Measurements from ENCODE around the gene CDK16.

Gene CDK16

DNA sequence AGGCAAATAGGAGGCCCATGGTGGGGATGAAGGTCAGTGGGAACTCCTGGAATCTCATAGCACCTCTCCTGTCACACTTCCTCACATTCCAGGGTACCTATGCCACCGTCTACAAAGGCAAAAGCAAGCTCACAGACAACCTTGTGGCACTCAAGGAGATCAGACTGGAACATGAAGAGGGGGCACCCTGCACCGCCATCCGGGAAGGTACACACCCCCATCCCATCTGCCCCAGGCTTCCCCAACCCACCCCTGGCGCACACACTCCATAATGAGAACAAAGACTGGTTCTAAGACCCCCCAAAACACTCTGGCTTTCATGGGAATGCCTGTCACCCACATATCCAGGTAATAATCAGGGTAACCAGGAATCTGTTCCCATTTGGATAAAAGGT is 6.4 kb downstream of the CDK16 start:
- no peak for TF ChIP-seq CTCF (IDR thresholded peaks at IDR 0.05; ENCODE audit: low read depth, low read length, missing control alignments)
- no peak overlapping the region for H3K4me3 ChIP-seq (replicated peaks; ENCODE audit: low read depth, low read length)
- no peak for DNase-seq (ENCODE audit: extremely low read depth, low read depth)

DNA sequence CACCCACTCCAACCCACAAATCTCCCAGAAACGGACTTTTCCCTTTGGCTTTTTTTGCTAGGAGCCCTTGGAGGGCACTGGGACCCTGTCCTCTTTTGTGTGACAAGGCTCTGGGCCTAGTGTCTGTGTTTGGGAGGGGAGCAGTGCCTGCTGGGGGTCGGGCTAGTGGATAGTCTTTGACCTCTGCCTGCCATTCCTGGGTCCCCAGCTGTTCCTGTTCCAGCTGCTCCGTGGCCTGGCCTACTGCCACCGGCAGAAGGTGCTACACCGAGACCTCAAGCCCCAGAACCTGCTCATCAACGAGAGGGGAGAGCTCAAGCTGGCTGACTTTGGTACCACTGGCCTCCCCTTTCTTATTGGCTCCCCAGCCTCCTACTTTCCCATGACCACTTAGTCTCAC is 7.6 kb downstream of the CDK16 start:
- TF ChIP-seq CTCF (IDR thresholded peaks at IDR 0.05; ENCODE audit: low read depth, low read length, missing control alignments) = no peak

GRCh38 chrX:47226531-47227333 is 8.3 kb downstream of the CDK16 start:
- no peak for TF ChIP-seq CTCF (IDR thresholded peaks at IDR 0.05; ENCODE audit: low read depth, low read length, missing control alignments)
- no peak for DNase-seq (ENCODE audit: extremely low read depth, low read depth)
- no peak overlapping the region for H3K4me3 ChIP-seq (replicated peaks; ENCODE audit: low read depth, low read length)

More for the DNA sequence above, 7.6 kb downstream of the CDK16 start:
- DNase-seq (ENCODE audit: extremely low read depth, low read depth) = no peak
- no peak overlapping the region for H3K4me3 ChIP-seq (replicated peaks; ENCODE audit: low read depth, low read length)

DNA sequence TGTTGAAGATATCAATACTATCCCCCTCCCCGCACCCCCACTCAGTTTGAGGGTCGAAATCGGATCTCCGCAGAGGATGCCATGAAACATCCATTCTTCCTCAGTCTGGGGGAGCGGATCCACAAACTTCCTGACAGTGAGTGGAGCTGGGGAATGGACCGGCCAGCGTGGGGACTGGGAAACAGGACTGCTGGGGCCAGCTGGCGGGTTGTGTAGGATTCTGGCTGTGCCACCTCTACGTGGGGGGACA is 8.8 kb downstream of the CDK16 start:
- DNase-seq (ENCODE audit: extremely low read depth, low read depth) = no peak
- TF ChIP-seq CTCF (IDR thresholded peaks at IDR 0.05; ENCODE audit: low read depth, low read length, missing control alignments) = no peak
- H3K4me3 ChIP-seq (replicated peaks; ENCODE audit: low read depth, low read length) = no peak overlapping the region

DNA sequence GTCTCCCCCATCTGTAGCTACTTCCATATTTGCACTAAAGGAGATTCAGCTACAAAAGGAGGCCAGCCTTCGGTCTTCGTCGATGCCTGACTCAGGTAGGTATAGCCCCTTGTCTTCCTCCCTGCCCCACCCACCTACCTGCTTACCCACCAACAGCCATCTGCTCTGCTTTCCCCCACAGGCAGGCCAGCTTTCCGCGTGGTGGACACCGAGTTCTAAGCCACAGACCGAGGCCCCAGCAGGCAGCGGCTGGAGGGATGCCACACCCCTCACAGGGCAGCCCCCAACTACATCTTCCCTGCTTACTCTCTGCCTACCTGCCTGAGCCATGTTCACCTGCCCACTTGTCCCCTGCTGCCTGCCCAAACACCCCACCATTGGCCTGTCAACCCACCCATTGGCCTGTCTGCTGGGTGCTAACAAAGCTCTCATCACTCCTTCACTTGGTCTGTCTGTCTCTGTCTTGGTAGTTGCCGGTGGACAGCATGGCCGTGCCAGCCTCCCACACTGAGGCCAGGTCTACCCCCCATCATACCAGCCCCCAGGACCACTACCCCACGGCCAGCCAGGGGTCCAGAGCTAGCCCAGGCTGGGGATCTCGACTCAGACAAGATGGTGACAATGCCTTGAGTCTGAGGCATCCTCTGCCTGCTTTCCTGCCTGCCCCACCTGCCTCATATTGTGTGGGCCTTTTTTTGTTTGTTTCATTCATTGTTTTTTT is 10.2 kb downstream of the CDK16 start:
- no peak for DNase-seq (ENCODE audit: extremely low read depth, low read depth)
- H3K4me3 ChIP-seq (replicated peaks; ENCODE audit: low read depth, low read length) = no peak overlapping the region
- TF ChIP-seq CTCF (IDR thresholded peaks at IDR 0.05; ENCODE audit: low read depth, low read length, missing control alignments) = no peak

DNA sequence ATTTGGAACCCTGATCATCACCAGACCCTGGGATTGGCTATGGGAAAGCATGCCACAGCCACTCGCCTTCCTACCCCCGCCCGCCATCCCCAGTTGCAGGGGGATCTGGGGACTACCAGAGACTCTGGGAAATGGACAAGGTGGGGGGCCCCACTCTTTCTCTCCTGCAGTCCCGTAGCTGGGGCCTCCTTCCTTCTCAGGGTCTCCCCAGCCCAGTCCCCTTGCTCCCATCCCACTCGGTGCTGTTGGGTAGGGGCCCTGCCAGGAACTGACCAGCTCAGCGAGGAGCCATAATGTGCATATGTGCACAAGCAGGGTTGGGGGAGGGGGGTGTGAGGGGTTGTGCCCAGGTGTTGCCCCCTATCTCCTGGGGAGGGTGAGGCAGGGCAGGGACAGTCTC is 10.9 kb downstream of the CDK16 start:
- no peak overlapping the region for H3K4me3 ChIP-seq (replicated peaks; ENCODE audit: low read depth, low read length)
- TF ChIP-seq CTCF (IDR thresholded peaks at IDR 0.05; ENCODE audit: low read depth, low read length, missing control alignments) = no peak
- no peak for DNase-seq (ENCODE audit: extremely low read depth, low read depth)

Data from HFF-Myc (cell line).